Body of pancreas (tissue), 4 donors: ENCODE results near the gene ABCC10. TPM values are rescaled to one million over a fixed set of nuclear protein-coding genes. Genes with fewer than 3 reads are reported as not detected.
"Not testable (repeated sequence)": the region's sequence is repeated elsewhere in the genome, so short reads cannot be mapped to it uniquely, and the experiment has no call there.

Experiments used
- ATAC-seq: fragments of 150-250 bp; one replicate; pipeline ENCODE4 v1.9.1; 2016
- DNase-seq, 4 donors: peaks; one replicate each; pipeline ENCODE4 v3.0.0-alpha.2; 2019
- H3K27ac ChIP-seq, 4 donors: fragments of 200-600 bp; sonication (generic); 1 replicate in 3 of 4; 2 replicates in 1 of 4; pipeline versions ENCODE4 v1.5.1 to v1.6.1; 2016 to 2019; ENCODE audit warnings: mild to moderate bottlenecking in 1 of 4, mixed read lengths in 1 of 4, moderate library complexity in 1 of 4
- H3K27me3 ChIP-seq, 2 donors: fragments of 200-600 bp; sonication (generic); one replicate each; pipeline ENCODE4 v1.6.0; 2016; ENCODE audit warnings: mild to moderate bottlenecking in 1 of 2
- H3K36me3 ChIP-seq, 2 donors: fragments of 200-600 bp; sonication (generic); replicated peaks in 1 of 2; 2 replicates each; pipeline ENCODE4 v1.5.1; 2016; ENCODE audit warnings: low read depth in 2 of 2; ENCODE audit not compliant: insufficient read depth in 1 of 2
- H3K4me1 ChIP-seq: fragments of 200-600 bp; sonication (generic); one replicate; pipeline ENCODE4 v1.6.0; 2016
- H3K4me3 ChIP-seq, 2 donors: fragments of 200-600 bp; sonication (generic); 1 replicate in 1 of 2; 2 replicates in 1 of 2; pipeline ENCODE4 v1.5.1; 2016 to 2019
- H3K9me3 ChIP-seq, 3 donors: fragments of 200-600 bp; sonication (generic); 1 replicate in 2 of 3; 2 replicates in 1 of 3; pipeline ENCODE4 v1.5.1; 2016
- POLR2A ChIP-seq, 3 donors: fragments of 450-650 bp; IDR thresholded peaks; one replicate each; pipeline ENCODE4 v1.6.1; 2016; ENCODE audit warnings: antibody characterized with exemption in 3 of 3, mild to moderate bottlenecking in 2 of 3
- WGBS, 2 donors: methylation state at CpG; one replicate each; pipeline ENCODE4 v1.1.5; 2017; 5-methylcytosine and 5-hydroxymethylcytosine counted together
- intact Hi-C: fragments of 100-400 bp; cut with DNase I; formaldehyde crosslinking; loops from one replicate; pipeline ENCODE4 v1.15.1; 2023
- total RNA-seq, 2 donors: library from RNA; depleted of rRNA; stranded (reverse); fragments of >200 nt; gene quantifications; one replicate each; pipeline ENCODE4 v1.1.0, GENCODE V29; 2016
- TF ChIP-seq, protein P1 (sequence below), 7 experiments: fragments of 450-650 bp in 4 of 7; fragments of 200-600 bp in 3 of 7; sonication (generic) in 3 of 7; IDR thresholded peaks; one replicate each; pipeline ENCODE4 v1.5.1; 2016 to 2019; ENCODE audit warnings: antibody characterized with exemption in 7 of 7

The ABCC10 gene, protein sequence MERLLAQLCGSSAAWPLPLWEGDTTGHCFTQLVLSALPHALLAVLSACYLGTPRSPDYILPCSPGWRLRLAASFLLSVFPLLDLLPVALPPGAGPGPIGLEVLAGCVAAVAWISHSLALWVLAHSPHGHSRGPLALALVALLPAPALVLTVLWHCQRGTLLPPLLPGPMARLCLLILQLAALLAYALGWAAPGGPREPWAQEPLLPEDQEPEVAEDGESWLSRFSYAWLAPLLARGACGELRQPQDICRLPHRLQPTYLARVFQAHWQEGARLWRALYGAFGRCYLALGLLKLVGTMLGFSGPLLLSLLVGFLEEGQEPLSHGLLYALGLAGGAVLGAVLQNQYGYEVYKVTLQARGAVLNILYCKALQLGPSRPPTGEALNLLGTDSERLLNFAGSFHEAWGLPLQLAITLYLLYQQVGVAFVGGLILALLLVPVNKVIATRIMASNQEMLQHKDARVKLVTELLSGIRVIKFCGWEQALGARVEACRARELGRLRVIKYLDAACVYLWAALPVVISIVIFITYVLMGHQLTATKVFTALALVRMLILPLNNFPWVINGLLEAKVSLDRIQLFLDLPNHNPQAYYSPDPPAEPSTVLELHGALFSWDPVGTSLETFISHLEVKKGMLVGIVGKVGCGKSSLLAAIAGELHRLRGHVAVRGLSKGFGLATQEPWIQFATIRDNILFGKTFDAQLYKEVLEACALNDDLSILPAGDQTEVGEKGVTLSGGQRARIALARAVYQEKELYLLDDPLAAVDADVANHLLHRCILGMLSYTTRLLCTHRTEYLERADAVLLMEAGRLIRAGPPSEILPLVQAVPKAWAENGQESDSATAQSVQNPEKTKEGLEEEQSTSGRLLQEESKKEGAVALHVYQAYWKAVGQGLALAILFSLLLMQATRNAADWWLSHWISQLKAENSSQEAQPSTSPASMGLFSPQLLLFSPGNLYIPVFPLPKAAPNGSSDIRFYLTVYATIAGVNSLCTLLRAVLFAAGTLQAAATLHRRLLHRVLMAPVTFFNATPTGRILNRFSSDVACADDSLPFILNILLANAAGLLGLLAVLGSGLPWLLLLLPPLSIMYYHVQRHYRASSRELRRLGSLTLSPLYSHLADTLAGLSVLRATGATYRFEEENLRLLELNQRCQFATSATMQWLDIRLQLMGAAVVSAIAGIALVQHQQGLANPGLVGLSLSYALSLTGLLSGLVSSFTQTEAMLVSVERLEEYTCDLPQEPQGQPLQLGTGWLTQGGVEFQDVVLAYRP (N-terminal part only)
- 10 to 100 TPM; 17.1 to 44.5 TPM for total RNA-seq

DNA sequence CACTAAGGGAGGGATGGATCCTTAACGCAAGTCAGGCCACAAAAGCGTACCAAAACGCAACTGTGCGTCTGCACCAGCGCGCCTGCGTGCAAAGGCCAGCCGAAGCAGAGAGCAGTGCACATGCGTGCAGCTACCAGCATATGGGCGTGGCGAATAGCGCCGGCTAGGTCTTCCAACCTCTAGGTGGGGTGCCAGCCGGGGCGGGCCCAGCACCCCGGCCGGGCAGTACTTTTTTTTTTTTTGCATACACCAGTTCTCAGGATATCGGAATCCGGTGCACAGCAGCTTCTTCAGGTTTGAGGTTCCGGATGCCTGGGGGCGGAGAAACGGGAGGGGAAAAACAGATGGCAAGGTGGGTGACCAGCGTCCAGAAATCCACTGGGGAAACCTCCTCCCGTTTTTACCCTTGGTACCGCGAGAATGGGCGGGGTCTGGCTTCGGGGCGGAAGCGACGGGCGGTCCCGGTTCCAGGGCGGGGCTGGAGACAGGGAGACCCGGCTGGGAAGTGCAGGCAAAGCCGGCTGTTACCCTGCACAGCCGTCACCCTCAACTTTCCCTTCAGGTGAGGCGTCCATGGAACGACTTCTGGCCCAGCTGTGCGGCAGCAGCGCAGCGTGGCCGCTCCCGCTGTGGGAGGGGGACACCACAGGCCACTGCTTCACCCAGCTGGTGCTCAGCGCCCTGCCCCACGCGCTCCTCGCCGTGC, at the start of gene ABCC10:
TSS of gene ABCC10 (plus strand) at position 136 of the 706 bp plus-strand sequence. CDS start at position 574, 438 bp downstream.
- peaks cover 0 to 2% of the 10 kb centered on the region in 2 donors for H3K36me3 ChIP-seq
- ATAC-seq, result peak; percentile 97
- DNase-seq, result peak; percentile 96 to 98 (median 98)
- WGBS, 2 donors, result 0 to 1% methylated on average over 17 to 49 of the region's 49 CpGs
- peaks cover 23% of the 10 kb centered on the region for H3K4me1 ChIP-seq
- H3K9me3 ChIP-seq, result no peaks in the 10 kb centered on the region
- H3K4me3 ChIP-seq, result peak within 1 kb of the TSS; percentile 54 to 84
- TF ChIP-seq, protein P1, sequence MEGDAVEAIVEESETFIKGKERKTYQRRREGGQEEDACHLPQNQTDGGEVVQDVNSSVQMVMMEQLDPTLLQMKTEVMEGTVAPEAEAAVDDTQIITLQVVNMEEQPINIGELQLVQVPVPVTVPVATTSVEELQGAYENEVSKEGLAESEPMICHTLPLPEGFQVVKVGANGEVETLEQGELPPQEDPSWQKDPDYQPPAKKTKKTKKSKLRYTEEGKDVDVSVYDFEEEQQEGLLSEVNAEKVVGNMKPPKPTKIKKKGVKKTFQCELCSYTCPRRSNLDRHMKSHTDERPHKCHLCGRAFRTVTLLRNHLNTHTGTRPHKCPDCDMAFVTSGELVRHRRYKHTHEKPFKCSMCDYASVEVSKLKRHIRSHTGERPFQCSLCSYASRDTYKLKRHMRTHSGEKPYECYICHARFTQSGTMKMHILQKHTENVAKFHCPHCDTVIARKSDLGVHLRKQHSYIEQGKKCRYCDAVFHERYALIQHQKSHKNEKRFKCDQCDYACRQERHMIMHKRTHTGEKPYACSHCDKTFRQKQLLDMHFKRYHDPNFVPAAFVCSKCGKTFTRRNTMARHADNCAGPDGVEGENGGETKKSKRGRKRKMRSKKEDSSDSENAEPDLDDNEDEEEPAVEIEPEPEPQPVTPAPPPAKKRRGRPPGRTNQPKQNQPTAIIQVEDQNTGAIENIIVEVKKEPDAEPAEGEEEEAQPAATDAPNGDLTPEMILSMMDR (IDR thresholded peaks at IDR 0.05), result peak; percentile 25 to 84 (median 57)
- TF ChIP-seq POLR2A (IDR thresholded peaks at IDR 0.05), result peak; percentile 63 to 86 (median 78)
- intact Hi-C loops, result no loop called here
- H3K27me3 ChIP-seq, result no peaks in the 10 kb centered on the region
- peak within 1 kb of the TSS; percentile 70 to 91 (median 88) for H3K27ac ChIP-seq

DNA sequence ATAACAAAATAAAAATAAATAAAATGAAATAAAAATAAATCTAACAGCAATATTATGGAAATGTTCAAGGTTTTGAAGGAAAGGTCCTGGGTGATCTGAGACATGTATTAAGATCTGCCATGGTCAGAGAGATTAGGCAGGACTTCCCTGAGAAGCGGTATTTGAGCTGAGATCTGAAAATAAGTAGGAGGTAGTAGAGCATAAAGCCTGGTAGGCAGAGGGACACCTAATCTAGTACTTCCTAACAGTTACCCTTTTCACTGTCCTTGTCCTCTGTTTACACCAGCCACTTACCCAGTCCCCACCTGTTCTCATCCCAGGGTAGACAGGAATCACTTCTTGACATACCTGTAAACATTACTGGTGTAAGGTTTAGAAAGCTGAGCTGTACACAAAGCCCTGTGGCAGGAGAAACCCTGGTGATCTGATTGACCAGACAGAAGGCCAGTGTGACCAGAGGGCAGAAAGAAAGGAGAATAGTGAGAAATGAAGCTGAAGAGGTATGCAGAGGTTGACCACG, 49.6 kb upstream of the ABCC10 start:
- DNase-seq (no peak), ATAC-seq (peak; percentile 30)
- Histone ChIP-seq H3K4me3 (no peak overlapping the region), H3K9me3 (no peaks in the 10 kb centered on the region), H3K27ac (peak overlapping the region in 3 of 4 donors; percentile 23 to 36 (median 26)), H3K27me3 (no peaks in the 10 kb centered on the region), H3K4me1 (peaks cover 22% of the 10 kb centered on the region), H3K36me3 (no peaks in the 10 kb centered on the region)
- WGBS, 2 donors, result 32 to 39% methylated on average over 2 of the region's 2 CpGs
- intact Hi-C loops, result no loop called here
- TF ChIP-seq, protein P1 (IDR thresholded peaks at IDR 0.05), result no peak
- TF ChIP-seq POLR2A (IDR thresholded peaks at IDR 0.05), result no peak

DNA sequence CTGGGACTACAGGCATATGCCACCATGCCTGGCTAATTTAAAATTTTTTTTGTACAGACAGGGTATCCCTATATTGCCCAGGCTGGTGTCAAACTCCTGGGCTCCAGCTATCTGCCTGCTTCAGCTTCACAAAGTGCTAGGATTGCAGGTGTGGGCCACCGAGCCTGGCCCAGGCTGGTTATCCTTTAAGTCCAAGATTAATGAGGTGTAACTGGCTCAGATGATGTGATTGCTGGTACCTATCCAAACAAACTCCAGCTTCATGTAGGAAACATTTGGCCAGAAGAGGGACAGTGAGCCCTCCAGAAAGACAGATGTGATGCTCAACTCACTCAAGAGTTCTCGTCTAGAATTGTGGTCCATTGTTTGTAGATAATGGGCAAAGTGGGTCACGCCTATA, 48.7 kb upstream of the ABCC10 start:
- WGBS, 2 donors, result 57 to 76% methylated on average over 3 of the region's 3 CpGs
- no peak for TF ChIP-seq POLR2A (IDR thresholded peaks at IDR 0.05)
- TF ChIP-seq, protein P1 (IDR thresholded peaks at IDR 0.05), result no peak
- Histone ChIP-seq H3K36me3 (no peaks in the 10 kb centered on the region), H3K4me3 (no peak overlapping the region), H3K27me3 (no peaks in the 10 kb centered on the region), H3K4me1 (peaks cover 14% of the 10 kb centered on the region), H3K27ac (no peak overlapping the region), H3K9me3 (no peaks in the 10 kb centered on the region)
- DNase-seq, result no peak
- intact Hi-C loops, result no loop called here
- ATAC-seq, result no peak

DNA sequence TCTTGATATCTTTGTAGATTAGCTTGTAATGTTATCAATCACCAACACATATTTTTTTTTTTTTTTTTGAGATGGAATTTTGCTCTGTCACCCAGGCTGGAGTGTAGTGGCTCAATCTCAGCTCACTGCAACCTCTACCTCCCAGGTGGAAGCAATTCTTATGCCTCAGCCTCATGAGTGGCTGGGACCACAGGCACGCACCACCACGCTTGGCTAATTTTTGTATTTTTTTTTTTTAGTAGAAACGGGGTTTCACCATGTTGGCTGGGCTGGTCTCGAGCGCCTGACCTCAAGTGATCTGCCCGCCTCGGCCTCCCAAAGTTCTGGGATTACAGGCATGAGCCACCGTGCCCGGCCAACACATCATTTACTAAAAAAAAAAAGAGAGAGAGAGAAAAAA, 46.5 kb upstream of the ABCC10 start:
- 92 to 95% methylated on average over 5 to 9 of the region's 9 CpGs for WGBS, 2 donors
- H3K4me3 ChIP-seq, H3K27me3 ChIP-seq, ATAC-seq, DNase-seq, H3K27ac ChIP-seq, H3K4me1 ChIP-seq, intact Hi-C loops, H3K9me3 ChIP-seq, H3K36me3 ChIP-seq: not testable (repeated sequence)
